ENCODE measurements around the gene IGSF22. TPM values are rescaled to one million over a fixed set of nuclear protein-coding genes. Genes with fewer than 3 reads are reported as not detected.

The IGSF22 gene
- total RNA-seq, 4 donors from 2014 or later = 0.33 to 0.93 (median 0.78) TPM; not detected in 1

DNA sequence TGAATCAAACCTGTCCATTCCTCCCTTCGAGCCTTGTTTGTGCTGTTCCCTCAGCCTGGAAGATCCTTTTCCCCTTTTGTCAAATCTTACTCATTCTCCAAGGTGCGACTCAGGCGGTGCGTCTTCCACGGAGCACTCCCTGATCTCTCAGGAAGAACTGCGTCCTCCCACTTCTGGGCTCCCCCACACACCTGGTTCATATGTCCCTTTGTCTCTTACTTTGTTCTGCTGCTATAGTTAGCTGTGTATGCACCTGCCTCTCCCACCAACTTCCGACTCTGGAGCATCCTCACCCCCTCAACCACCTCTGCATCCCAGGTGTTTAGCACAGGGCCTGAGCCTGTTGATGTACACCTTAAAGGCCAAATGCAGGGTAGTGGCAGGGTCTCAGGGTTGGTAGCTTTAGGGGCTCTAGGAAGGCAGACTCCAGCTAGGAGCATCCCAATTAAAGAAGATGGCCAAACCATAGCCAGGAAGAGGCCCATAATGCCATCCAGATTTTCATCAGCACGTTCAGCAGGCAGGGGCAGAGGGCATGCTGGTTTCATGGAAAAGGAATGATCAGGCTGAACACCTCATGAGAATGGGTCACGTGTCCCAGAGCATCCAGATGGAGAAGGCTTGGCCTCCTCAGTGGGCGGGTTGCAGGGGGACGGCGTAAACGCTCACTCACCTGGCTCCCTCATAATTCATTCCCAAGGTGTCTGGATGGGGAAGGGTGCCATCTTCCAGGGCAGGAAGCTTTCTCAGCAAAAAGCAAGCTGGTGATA lies 45.5 kb upstream of the IGSF22 start:
- Histone ChIP-seq H3K4me1 (no peaks in the 10 kb centered on the region), H3K27me3 (no peaks in the 10 kb centered on the region), H3K4me3 (replicated peaks in 1 of 3) (no peak overlapping the region), H3K27ac (no peak overlapping the region), H3K36me3 (no peaks in the 10 kb centered on the region), H3K9me3 (no peaks in the 10 kb centered on the region)
- DNase-seq = no peak
- intact Hi-C loops (cut with DNase I) = no loop called here
- no peak for TF ChIP-seq POLR2A (IDR thresholded peaks at IDR 0.05)
- TF ChIP-seq, protein P1, sequence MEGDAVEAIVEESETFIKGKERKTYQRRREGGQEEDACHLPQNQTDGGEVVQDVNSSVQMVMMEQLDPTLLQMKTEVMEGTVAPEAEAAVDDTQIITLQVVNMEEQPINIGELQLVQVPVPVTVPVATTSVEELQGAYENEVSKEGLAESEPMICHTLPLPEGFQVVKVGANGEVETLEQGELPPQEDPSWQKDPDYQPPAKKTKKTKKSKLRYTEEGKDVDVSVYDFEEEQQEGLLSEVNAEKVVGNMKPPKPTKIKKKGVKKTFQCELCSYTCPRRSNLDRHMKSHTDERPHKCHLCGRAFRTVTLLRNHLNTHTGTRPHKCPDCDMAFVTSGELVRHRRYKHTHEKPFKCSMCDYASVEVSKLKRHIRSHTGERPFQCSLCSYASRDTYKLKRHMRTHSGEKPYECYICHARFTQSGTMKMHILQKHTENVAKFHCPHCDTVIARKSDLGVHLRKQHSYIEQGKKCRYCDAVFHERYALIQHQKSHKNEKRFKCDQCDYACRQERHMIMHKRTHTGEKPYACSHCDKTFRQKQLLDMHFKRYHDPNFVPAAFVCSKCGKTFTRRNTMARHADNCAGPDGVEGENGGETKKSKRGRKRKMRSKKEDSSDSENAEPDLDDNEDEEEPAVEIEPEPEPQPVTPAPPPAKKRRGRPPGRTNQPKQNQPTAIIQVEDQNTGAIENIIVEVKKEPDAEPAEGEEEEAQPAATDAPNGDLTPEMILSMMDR (IDR thresholded peaks at IDR 0.05) = no peak
- WGBS, 2 donors = 85 to 88% methylated on average over 13 of the region's 13 CpGs

DNA sequence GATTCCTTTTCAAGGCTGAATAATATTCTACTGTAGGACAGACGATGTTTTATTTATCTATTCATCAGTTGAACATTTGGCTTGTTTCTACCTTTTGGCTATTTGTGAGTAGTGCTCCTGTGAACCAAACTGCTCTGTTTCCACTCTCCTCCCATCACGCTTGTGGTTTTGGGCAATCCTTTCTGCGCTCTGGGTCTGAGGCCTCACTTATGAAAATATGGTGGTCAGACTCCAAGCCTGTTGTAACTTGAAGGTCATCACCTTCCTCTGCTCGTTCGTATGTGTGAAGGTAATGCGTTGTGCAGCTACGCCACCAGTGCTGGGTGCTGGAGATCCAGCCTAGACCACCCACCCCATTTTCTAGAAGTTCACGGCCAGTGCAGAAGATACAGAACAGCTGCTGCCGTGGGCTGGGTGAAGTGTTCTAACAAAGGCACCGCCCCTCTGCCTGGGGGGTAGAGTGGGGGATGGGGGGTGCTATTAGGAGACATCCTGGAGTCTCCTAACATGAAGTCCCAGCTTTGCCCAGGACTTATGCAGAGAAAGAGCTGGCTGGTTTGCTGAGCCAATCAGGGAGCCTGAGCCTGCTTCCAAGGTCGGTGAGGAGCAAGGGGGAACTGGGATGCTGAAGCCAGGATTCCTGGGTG lies 44.6 kb upstream of the IGSF22 start:
- no peak for DNase-seq
- Histone ChIP-seq H3K27ac (no peak overlapping the region), H3K27me3 (no peaks in the 10 kb centered on the region), H3K4me3 (replicated peaks in 1 of 3) (no peak overlapping the region), H3K4me1 (no peaks in the 10 kb centered on the region), H3K9me3 (no peaks in the 10 kb centered on the region), H3K36me3 (no peaks in the 10 kb centered on the region)
- WGBS, 2 donors = 81% methylated on average over 10 to 11 of the region's 11 CpGs
- intact Hi-C loops (cut with DNase I) = no loop called here
- TF ChIP-seq POLR2A (IDR thresholded peaks at IDR 0.05) = no peak
- TF ChIP-seq, protein P1 (IDR thresholded peaks at IDR 0.05) = no peak

GRCh38 chr11:18769802-18770456 lies 43.9 kb upstream of the IGSF22 start:
- no peaks in the 10 kb centered on the region for H3K4me1 ChIP-seq
- 50 to 58% methylated on average over 8 of the region's 8 CpGs for WGBS, 2 donors
- intact Hi-C loops (cut with DNase I) = no loop called here
- DNase-seq = no peak
- H3K4me3 ChIP-seq (replicated peaks in 1 of 3) = no peak overlapping the region
- no peaks in the 10 kb centered on the region for H3K27me3 ChIP-seq
- no peaks in the 10 kb centered on the region for H3K36me3 ChIP-seq
- no peaks in the 10 kb centered on the region for H3K9me3 ChIP-seq
- no peak for TF ChIP-seq POLR2A (IDR thresholded peaks at IDR 0.05)
- TF ChIP-seq, protein P1 (IDR thresholded peaks at IDR 0.05) = no peak
- H3K27ac ChIP-seq = no peak overlapping the region

- H3K4me1 ChIP-seq = no peaks in the 10 kb centered on the region
- intact Hi-C loops (cut with DNase I) = no loop called here
- no peak for TF ChIP-seq POLR2A (IDR thresholded peaks at IDR 0.05)
- TF ChIP-seq, protein P1 (IDR thresholded peaks at IDR 0.05) = no peak
- DNase-seq = no peak
- H3K27ac ChIP-seq = no peak overlapping the region
- WGBS, 2 donors = 73 to 78% methylated on average over 5 of the region's 5 CpGs
- H3K36me3 ChIP-seq = no peaks in the 10 kb centered on the region
- H3K9me3 ChIP-seq = no peaks in the 10 kb centered on the region
- H3K4me3 ChIP-seq (replicated peaks in 1 of 3) = no peak overlapping the region
- H3K27me3 ChIP-seq = no peaks in the 10 kb centered on the region
Observed at GRCh38 chr11:18768978-18769377, 43.0 kb upstream of the IGSF22 start.

DNA sequence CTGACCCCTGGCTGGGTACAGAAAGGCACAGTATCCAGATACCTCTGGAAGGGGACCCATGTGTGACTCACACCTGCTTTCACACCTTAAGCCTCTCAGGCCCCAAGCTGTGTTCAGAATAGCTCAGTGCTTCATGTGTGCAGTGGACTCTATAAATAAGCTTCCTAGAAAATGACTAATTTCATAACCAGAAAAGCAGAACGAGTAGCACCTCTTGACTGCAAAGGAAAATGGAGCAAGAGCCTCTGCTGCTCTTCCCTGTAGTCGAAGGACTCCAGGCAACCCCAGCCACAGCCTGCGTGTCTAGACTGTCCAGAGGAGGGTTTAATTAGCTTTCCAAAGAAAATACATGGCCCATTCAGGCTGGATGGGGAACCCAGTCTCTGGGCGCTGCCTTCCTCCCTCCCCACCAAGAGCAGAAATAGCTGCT lies 42.5 kb upstream of the IGSF22 start:
- H3K27ac ChIP-seq = no peak overlapping the region
- H3K4me3 ChIP-seq (replicated peaks in 1 of 3) = no peak overlapping the region
- DNase-seq = no peak
- intact Hi-C loops (cut with DNase I) = no loop called here
- no peaks in the 10 kb centered on the region for H3K4me1 ChIP-seq
- H3K27me3 ChIP-seq = no peaks in the 10 kb centered on the region
- 50 to 54% methylated on average over 4 of the region's 4 CpGs for WGBS, 2 donors
- no peaks in the 10 kb centered on the region for H3K36me3 ChIP-seq
- no peaks in the 10 kb centered on the region for H3K9me3 ChIP-seq
- TF ChIP-seq POLR2A (IDR thresholded peaks at IDR 0.05) = no peak
- TF ChIP-seq, protein P1 (IDR thresholded peaks at IDR 0.05) = no peak

Measured in thyroid gland (tissue), 4 donors.